Stimulated activated CD8-positive, alpha-beta memory T cell treated with anti-CD3 and anti-CD28 coated beads, Interleukin-15, amount 100 ng/mL, for 4 hours (primary cell): ENCODE results near the gene NT5C2.
A peak's percentile ranks its signal among the peaks of the same experiment; 100 is the strongest.
"Not testable (repeated sequence)": the region's sequence is repeated elsewhere in the genome, so short reads cannot be mapped to it uniquely, and the experiment has no call there.

ENCODE experiments used
- DNase-seq, 2 donors: peaks; one replicate each; pipeline ENCODE4 v3.0.0-alpha.2; 2020; ENCODE audit warnings: low read depth in 2 of 2

Gene NT5C2

GRCh38 chr10:103202319-103202718 is 9.2 kb upstream of the NT5C2 start:
- DNase-seq: no peak

DNA sequence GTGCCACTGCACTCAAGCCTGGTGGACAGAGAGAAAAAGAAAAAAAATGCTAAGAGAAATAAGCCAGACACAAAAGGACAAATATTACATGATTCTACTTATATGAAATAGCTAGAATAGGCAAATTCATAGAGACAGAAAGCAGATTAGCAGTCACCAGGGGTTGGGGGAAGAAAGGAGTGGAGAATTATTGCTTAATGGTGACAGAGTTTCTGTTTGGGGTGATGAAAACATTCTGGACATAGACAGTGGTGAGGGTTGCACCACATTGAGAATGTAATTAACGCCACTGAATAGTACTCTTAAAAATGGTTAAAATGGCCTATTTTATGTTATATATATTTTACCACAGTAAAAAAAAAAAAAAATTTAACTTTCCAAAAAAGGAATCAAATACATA is 6.4 kb upstream of the NT5C2 start:
- no peak for DNase-seq

GRCh38 chr10:103198648-103199047 is 5.6 kb upstream of the NT5C2 start:
- DNase-seq: no peak

DNA sequence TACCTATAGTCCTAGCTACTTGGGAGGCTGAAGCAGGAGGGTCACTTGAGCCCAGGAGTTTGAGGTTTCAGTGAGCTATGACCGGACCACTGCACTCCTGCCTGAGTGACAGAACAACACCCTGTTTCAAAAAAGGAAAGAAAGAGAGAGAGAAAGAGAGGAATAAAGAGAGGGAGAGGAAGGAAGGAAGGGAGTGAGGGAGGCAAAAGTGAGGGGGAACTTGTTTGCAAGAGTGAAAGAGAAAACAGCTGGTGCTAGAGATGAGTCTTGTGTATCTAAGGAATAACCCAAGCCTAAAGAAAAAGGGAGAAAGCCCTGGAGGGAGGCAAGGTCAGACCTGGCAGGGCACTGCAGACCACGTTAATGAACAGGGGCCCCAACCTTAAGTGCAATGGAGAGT is 4.8 kb upstream of the NT5C2 start:
- DNase-seq: no peak

- no peak for DNase-seq
Measured at GRCh38 chr10:103197174-103197573, 4.1 kb upstream of the NT5C2 start.

DNA sequence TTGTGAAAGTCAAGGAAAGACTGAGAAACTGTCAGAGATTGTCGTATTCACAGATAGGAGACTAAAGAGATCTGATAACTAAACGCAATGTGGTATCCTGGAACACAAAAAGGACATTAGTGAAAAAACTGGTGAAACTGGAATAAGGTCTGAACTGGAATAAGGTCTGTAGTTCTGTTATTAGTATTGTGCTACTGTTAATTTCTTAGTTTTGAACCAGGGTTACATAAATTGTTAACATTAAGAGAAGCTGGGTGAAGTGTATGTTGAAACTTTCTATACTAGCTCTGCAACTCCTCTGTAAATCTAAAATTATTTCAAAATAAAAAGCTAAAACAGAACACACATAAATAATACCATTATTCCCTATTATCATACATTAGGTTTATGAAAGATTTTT is 3.4 kb upstream of the NT5C2 start:
- no peak for DNase-seq

GRCh38 chr10:103193820-103194529 is 903 bp upstream of the NT5C2 start:
- no peak for DNase-seq

DNA sequence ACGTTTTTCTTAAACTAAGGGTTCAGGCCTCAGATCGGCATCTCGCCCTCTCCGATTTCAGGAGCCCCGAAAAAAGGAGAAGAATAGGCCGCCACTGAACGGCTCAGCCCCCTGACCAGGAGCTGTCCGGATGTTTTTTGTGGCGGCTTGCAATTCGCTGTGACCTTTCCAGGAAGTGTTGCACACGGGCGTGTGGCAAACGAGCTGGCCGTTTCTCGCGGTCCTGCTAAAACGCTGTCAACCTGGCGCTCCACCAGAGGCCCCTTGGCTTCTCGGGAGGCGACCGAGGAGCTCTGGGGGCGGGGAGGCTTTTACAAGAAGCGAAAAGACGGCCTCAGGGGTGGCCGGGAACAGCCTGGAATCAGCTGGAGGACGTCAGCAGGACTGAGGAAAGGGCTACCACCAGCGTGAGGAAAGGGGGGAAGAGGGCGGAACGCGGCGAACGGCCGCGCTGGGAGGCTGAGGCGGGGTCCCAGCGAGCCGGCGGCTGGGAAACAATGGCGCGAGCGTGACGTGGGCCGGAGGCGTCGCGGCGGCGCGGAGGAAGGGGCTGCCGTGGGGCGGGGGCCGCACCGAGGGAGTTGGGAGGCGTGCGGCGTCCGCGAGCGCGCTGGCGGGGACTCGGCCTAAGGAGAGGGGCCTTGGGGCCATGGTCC is 493 bp downstream of the NT5C2 start:
- peak; percentile 11 to 23 for DNase-seq

DNA sequence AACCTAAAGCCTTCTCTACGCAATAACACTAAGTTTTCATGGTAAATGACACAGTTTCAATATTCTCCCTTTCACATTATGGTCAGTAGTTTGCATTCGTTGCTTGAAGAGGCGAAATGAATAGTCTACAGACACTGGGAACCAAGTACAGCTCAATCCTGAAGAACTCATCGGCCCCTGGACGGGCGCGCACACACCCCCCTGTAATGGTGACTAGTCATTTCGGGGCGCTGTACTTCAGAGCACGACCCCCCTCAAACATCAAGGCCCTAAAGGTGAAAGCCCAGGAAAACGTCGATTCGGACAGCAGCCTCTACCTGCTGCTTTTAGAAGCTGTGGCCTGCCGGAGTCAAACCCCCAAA is 1.0 kb downstream of the NT5C2 start:
- no peak for DNase-seq

DNA sequence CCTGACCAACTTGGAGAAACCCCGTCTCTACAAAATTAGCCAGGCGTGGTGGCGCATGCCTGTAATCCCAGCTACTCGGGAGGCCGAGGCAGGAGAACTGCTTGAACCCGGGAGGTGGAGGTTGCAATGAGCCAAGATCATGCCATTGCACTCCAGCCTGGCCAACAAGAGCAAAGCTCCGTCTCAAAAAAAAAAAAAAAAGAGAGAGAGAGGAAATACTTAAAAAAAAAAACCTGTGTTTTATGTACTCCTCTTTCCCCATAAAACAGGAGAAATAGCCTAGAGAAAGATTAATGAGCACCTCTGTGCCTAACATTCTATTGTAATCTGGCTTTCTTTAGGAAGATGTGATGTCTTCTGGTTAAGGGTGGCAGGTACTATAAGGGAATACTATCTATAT is 1.9 kb downstream of the NT5C2 start:
- not testable (repeated sequence) for DNase-seq

DNA sequence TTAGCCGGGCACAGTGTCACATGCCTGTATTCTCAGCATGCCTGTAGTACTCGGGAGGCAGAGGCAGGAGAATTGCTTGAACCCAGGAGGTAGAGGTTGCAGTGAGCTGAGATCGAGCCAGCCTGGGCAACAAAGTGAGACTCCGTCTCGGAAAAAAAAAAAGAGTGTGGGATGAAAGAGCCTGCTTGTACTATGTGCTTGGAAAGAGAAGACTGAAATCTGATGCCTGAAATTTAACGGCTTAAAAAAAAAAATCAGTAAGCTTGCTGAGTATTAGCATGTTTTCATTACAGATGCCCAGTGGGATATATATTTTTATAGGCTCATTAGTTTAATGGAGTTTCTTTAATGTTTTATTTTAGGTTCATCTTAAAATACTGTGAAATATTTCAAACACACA is 4.2 kb downstream of the NT5C2 start:
- no peak for DNase-seq

GRCh38 chr10:103186128-103186527 is 6.9 kb downstream of the NT5C2 start:
- DNase-seq: no peak

DNA sequence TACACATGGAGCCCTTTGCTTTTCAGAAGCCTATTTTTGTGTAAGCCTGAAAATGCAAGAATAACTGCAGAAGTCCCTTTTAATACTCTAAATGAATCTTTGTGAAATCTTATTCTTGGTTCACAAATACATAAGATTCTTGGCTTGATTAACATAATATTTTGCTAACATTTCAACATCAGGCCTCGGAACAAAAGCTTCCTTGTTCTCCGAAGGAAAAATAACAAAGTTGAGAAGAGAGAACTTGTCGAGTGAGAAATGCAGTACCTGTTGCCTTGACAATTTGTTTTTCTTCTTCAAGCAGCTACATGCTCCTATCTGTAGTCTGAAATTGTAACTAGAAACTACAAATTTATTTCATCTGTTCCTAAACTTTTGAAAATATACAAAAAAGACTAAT is 8.5 kb downstream of the NT5C2 start:
- DNase-seq: no peak

DNA sequence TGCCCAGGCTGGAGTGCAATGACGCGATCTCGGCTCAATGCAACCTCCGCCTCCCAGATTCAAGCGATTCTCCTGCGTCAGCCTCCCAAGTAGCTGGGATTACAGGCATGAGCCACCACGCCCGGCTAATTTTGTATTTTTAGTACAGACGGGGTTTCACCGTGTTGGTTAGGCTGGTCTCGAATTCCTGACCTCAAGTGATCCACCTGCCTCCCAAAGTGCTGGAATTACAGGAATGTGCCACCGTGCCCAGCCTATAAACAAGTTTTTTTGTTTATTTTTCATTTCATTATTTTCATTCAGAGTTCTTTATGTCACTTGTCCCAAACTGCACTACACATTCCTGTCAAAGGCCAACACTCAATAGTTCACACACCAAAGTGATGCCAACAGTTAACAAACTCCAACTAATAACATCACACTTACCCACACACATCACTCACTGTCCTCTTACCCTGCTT is 9.1 kb downstream of the NT5C2 start:
- not testable (repeated sequence) for DNase-seq

- DNase-seq: no peak
Measured at GRCh38 chr10:103181244-103181643, 11.8 kb downstream of the NT5C2 start.

DNA sequence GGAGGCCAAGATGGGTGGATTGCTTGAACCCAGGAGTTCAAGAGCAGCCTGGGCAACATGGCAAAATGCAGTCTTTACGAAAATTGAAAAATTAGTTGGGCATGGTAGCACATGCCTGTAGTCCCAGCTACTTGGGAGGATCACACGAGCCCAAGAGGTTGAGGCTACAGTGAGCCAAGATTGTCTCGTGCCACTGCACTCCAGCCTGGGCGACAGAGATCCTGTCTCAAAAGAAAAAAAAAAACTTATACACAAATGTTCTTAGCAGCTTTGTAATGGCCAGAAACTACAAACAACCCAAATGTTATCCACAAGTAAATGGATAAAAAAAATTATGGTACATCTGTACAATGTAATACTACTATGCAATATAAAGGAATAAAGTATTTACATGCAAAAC is 12.6 kb downstream of the NT5C2 start:
- DNase-seq: no peak

GRCh38 chr10:103177123-103177522 is 15.9 kb downstream of the NT5C2 start:
- no peak for DNase-seq

GRCh38 chr10:103175580-103176285 is 17.3 kb downstream of the NT5C2 start:
- no peak for DNase-seq

DNA sequence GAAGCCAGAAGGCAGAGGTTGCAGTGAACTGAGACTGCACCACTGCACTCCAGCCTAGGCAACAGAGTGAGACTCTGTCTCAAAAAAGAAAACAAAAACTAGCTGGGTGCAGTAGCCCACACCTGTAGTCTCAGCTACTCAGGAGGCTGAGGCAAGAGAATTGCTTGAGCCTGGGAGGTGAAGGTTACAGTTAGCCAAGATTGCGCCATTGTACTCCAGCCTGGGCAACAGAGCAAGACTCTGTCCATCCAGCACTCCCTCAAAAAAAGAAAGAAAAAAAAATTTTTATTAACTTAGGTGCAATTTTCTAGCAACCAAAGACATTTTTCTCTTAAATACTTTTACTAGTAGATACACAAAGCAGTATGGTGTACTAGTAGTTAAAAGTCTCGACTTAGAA is 18.7 kb downstream of the NT5C2 start:
- DNase-seq: not testable (repeated sequence)

DNA sequence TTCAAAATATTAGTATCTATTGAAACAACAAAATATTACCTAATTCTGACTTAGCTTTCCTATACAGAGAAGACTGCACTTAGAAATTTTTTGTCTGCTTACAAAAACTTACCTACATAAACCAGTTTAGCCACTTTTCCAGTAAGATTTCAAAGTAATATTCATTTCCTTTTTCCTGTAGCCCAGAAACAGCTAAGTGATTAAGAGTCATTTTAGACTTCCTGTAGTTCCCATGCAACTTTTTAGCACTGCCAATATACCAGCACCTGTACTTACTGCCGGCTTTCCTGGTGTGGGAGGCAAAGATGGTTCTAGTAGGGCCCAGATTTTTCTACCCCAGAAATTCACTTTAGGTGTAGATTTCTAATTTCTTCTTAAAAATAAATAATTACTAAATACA is 21.8 kb downstream of the NT5C2 start:
- no peak for DNase-seq

DNA sequence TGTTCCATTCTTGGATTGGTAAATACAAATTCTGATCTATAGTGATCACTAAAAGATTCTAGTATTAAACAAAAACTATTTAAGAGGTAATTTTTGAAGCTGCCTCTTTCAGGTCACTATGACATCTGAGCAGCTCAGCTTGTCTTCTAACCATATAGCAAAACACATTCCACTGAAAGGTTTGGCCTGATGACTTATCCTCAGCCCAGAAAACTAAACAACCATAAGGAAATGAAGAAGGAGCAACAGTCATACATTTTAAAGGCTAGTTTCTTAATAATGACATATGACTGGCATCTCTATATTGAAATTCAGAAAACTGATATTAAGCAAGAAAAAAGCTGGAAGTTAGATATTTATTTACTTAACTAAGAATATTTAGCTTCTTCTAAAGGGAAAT is 24.6 kb downstream of the NT5C2 start:
- no peak for DNase-seq

DNA sequence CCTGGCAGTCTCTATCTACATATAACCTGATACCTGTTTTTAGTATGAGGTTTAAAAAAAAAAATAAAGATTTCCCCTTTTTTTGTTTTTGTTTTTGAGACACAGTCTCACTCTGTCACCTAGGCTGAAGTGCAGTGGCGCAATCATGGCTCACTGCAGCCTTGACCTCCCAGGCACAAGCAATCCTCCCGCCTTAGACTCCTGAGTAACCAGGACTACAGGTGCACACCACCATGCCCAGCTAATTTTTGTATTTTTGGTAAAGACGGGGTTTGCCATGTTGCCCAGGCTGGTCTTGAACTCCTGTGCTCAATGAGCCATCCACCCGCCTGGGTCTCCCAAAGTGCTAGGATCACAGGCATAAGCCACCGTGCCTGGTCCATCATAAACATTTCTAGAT is 25.5 kb downstream of the NT5C2 start:
- not testable (repeated sequence) for DNase-seq

DNA sequence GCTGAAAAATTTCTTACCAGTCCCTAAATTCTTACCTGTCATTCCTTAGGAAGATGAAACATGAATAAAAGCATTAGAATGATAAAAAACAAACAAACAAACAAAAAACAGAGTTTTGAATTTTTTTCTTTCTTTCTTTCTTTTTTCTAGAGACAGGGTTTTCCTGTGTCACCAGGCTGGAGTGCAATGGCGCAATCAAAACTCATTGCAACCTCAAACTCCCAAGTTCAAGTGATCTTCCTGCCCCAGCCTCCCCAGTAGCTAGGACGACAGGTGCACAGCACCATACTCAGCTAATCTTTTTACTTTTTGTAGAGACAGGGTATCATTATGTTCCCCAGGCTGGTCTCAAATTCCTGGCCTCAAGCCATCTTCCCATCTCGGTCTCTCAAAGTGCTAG is 26.5 kb downstream of the NT5C2 start:
- DNase-seq: no peak
